Stimulated activated effector memory CD8-positive, alpha-beta T cell treated with anti-CD3 and anti-CD28 coated beads, Interleukin-12 subunit alpha, Interleukin-12 subunit beta, amount 100 ng/mL, for 72 hours (primary cell): ENCODE data around the gene MAPKBP1.

Source experiments
- ATAC-seq: fragments of 150-1000 bp; cut with Tn5 transposase; 2 replicates; pipeline ENCODE4 v1.10.0; 2021
- DNase-seq, 2 donors: peaks; one replicate each; pipeline ENCODE4 v3.0.0; 2021 to 2022; ENCODE audit warnings: low spot score in 2 of 2
- H3K27ac Mint-ChIP-seq: one replicate; pipeline ENCODE4 v1.8.0; 2022; ENCODE audit warnings: mild to moderate bottlenecking, mixed read lengths
- H3K36me3 Mint-ChIP-seq: one replicate; pipeline ENCODE4 v1.8.0; 2022; ENCODE audit warnings: mild to moderate bottlenecking, mixed read lengths
- H3K4me1 Mint-ChIP-seq: one replicate; pipeline ENCODE4 v1.8.0; 2022; ENCODE audit warnings: mixed read lengths
- H3K4me3 Mint-ChIP-seq: one replicate; pipeline ENCODE4 v1.8.0; 2022; ENCODE audit warnings: mild to moderate bottlenecking, mixed read lengths
- H3K9me3 Mint-ChIP-seq: one replicate; pipeline ENCODE4 v1.8.0; 2022; ENCODE audit warnings: mixed read lengths

MAPKBP1 gene

DNA sequence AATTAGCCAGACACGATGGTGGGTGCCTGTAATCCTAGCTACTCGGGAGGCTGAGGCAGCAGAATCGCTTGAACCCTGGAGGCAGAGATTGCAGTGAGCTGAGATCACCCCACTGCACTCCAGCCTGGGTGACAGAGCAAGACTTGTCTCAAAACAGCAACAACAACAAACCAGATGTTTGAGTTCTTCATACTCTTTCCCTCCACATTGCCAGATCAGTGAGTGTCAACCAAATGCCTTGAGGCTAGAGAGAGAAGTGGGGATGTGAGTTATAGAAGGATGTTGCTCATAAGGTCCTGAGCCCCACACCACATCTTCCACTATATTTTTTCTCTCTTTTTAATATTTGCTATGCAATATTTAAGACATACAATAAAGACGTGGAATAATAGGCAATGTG lies 19.8 kb downstream of the MAPKBP1 start:
- Mint-ChIP-seq H3K36me3 (no peaks in the 10 kb centered on the region), H3K27ac (no peak overlapping the region), H3K4me1 (peaks cover 41% of the 10 kb centered on the region), H3K9me3 (no peaks in the 10 kb centered on the region), H3K4me3 (no peak overlapping the region)
- no peak for ATAC-seq
- DNase-seq, result no peak

DNA sequence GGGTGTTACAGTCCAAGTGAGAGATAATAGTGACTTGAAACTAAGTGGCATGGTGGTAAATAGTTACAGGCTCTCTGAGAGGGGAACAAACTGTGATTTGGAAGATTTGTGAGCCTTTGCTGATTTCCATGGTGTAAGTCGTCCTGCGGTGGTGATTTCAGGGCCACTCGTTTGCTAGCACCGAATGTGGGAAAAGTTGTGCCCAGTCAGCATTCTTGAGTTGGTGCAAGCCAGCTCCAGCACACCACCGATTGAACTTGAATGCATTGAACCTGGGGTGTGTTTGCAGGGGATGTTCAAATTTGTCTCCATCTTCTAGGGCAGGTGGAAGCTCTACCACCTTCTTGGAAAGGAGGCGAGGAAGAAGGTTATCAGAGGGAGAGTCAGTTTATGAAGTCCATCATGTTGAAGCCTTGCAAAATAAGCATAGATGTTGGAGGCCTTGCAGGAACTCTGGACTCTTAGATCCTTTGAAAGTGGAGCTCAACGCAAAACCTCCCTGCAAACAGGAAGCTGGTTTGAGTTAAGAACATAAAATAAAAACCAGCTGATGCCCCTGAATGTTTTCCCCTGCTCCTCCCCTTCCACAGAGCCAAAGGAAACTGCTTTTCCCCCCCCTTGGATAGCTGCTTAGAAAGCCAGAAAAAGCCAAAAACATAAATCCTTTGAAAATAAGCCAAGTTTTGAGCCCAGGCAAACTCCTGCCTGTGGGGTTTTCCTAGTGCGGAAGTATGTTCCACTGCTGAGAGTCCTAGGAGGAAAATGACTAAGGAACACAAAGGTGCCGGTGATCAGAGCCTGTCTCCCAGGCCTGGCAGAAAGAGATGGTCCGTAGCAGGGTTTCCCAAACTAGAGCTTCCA lies 21.9 kb downstream of the MAPKBP1 start:
- ATAC-seq, result no peak
- Mint-ChIP-seq H3K9me3 (no peaks in the 10 kb centered on the region), H3K27ac (no peak overlapping the region), H3K4me1 (peaks cover 20% of the 10 kb centered on the region), H3K4me3 (no peak overlapping the region), H3K36me3 (peaks cover 11% of the 10 kb centered on the region)
- DNase-seq, result no peak

DNA sequence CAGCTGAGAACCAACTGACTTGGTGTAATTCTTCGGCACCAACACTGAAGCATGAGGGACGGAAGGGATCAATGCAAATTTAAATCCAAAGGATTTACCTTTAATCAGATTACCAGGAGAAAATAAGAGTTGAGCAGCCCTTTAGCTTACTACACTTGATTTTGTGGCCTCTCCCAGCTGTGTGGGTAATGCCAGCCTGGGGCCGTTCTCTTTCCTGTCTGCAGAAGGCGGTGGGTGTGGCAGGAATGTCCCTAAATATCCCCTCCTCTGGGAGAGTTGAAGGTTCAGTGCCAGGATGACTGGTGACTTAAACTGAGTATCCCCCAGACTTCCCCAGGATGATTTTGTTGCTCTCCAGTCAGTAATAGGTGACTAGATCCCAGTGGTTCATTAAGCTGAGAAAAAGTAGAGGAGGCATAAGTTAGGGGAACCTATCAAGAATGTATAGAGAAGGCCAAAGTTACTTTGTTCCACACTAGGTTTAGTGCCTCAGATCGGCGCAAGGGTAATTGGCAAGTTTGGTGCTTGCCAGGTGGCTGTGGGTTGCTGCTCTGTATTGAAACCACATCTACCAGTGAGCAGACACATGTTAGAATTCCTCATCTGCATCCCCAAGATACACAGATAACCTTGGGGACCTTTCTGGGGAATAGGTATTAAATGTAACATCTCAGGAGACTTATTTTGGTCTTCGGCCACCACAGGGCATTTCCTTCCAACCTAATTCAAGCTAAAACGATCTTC lies 23.1 kb downstream of the MAPKBP1 start:
- H3K4me3 Mint-ChIP-seq, result no peak overlapping the region
- H3K4me1 Mint-ChIP-seq, result peaks cover 12% of the 10 kb centered on the region
- no peak for DNase-seq
- H3K9me3 Mint-ChIP-seq, result no peaks in the 10 kb centered on the region
- ATAC-seq, result no peak
- H3K36me3 Mint-ChIP-seq, result peaks cover 14% of the 10 kb centered on the region
- H3K27ac Mint-ChIP-seq, result no peak overlapping the region

DNA sequence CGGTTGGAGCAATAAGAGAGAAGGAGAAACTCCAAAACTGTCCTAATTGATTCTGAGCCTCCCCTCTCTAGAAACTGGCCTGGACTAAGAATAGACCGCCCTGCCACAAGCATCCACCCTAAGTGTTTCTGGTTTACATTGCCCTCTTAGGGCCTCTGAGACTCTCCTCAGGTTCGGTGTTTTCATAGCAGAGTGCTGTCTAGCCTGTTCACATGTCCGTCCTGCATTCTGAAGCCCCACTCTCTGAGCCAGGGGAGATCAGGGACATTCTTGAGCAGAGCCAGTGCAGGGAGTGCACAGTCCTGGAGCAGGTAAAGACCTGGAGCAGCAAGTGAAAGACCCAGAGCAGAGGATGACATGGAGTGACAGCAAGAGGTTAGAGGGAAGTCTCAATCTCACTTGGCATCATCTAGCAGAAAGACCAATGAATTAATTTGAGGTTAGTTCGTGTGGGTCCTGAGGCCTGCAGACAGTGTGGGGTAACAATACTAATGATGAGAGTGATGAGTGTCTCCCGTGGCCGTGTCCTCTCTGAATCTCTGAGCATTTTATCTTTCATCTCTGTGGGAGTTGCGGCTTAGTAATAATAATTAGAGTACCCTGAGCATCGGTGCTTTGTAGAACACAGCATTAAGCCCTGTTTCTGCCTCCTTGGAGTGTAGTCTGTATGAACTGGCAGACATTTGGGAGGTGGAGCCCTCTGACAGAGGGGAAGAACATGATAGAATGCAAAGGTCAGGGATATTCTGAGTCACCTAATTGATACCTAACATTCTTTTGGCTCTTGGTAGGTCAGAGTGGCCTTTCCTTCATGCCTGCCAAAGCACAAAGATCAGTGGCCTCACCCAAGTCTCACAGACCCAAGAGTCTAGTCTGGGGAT lies 24.6 kb downstream of the MAPKBP1 start:
- ATAC-seq (peak; percentile 36), DNase-seq (no peak)
- Mint-ChIP-seq H3K9me3 (no peaks in the 10 kb centered on the region), H3K36me3 (peaks cover 14% of the 10 kb centered on the region), H3K4me1 (peaks cover 12% of the 10 kb centered on the region), H3K27ac (peak overlapping the region; percentile 82), H3K4me3 (no peak overlapping the region)

DNA sequence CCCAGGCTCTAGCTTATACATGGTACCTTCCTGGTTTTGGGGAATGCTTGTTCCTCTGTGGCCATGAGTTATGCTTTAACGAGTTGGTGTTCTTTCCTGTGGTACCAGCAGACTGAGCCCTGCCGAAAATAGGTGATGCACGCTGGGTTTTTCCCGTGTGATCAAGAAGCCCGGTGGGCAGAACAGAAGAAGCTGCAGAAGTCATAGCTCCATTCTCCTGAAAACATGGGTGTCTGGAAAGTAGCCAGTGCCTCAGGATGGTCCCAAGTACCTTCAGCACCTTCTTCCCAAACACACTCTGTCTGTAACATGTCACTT lies 25.2 kb downstream of the MAPKBP1 start:
- Mint-ChIP-seq H3K4me3 (no peak overlapping the region), H3K36me3 (peaks cover 14% of the 10 kb centered on the region), H3K9me3 (no peaks in the 10 kb centered on the region), H3K4me1 (peaks cover 15% of the 10 kb centered on the region), H3K27ac (peak overlapping the region; percentile 82)
- no peak for ATAC-seq
- DNase-seq, result no peak

DNA sequence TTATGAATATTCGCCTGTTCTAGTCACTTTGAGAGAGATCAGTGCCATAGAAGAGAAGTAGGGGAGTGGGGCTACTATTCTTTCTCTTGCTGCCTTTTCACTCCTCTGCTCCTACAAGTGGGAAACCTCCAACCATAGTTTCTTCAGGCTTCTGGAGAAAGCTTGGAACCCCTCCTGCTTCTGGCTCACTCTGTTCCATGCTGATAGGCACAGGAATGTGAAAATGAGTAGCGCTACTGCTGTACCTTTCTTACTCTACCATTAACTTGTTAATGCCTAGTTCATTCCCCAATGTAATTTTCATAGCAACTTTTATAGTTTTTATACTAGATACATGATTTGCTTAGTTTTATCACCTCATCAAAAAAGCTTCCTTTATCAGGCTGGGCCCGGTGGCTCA lies 26.9 kb downstream of the MAPKBP1 start:
- no peaks in the 10 kb centered on the region for H3K9me3 Mint-ChIP-seq
- no peak overlapping the region for H3K4me3 Mint-ChIP-seq
- no peak overlapping the region for H3K27ac Mint-ChIP-seq
- DNase-seq (no peak), ATAC-seq (no peak)
- H3K4me1 Mint-ChIP-seq, result peaks cover 10% of the 10 kb centered on the region
- peaks cover 14% of the 10 kb centered on the region for H3K36me3 Mint-ChIP-seq

DNA sequence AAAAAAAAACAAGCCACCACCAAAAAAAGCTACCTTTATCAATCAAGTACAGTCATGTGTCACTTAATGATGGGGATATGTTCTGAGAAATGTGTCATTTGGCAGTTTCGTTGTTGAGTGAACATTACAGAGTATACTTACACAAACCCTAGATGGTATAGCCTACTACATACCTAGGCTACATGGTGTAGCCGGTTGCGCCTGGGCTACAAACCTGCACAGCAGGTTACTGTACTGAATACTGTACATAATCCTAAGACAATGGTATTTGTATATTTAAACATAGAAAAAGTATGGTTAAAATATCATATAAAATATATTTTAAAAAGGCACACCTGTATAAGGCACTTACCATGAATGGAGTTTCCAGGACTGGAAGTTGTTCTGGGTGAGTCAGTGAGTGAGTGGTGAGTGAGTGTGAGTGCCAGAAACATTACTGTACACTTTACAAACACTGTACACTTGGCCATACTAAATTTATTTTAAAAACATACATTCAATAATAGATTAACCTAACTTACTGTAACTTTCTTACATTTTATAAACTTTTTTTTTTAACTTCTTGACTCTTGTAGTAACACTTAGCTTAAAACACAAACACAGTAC lies 27.7 kb downstream of the MAPKBP1 start:
- no peaks in the 10 kb centered on the region for H3K9me3 Mint-ChIP-seq
- ATAC-seq, result peak; percentile 29
- H3K27ac Mint-ChIP-seq, result no peak overlapping the region
- peaks cover 14% of the 10 kb centered on the region for H3K36me3 Mint-ChIP-seq
- DNase-seq, result no peak
- H3K4me1 Mint-ChIP-seq, result peaks cover 10% of the 10 kb centered on the region
- H3K4me3 Mint-ChIP-seq, result no peak overlapping the region

DNA sequence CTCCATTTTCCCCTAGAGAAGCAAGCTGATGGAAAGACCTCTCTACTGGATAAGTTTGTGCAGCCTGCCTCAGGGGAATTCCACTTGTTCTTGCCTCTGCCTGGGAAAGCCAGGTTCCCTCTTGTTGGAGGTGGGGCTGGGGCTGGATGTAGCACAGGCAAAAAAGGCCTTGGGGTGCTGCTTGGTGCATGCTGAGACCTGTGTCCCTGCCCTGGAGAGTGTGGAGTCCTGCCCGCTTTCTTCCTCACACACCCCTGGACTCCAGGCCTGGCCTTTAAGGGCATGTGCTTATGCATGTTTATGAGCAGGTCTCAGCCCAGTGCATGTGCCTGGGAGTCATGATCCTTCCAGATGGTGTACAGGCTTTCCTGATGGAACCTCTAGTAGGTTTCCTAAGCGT lies 30.1 kb downstream of the MAPKBP1 start:
- Mint-ChIP-seq H3K4me1 (peaks cover 11% of the 10 kb centered on the region), H3K36me3 (peaks cover 14% of the 10 kb centered on the region), H3K4me3 (no peak overlapping the region), H3K9me3 (no peaks in the 10 kb centered on the region), H3K27ac (peak overlapping the region; percentile 80)
- no peak for ATAC-seq
- no peak for DNase-seq

DNA sequence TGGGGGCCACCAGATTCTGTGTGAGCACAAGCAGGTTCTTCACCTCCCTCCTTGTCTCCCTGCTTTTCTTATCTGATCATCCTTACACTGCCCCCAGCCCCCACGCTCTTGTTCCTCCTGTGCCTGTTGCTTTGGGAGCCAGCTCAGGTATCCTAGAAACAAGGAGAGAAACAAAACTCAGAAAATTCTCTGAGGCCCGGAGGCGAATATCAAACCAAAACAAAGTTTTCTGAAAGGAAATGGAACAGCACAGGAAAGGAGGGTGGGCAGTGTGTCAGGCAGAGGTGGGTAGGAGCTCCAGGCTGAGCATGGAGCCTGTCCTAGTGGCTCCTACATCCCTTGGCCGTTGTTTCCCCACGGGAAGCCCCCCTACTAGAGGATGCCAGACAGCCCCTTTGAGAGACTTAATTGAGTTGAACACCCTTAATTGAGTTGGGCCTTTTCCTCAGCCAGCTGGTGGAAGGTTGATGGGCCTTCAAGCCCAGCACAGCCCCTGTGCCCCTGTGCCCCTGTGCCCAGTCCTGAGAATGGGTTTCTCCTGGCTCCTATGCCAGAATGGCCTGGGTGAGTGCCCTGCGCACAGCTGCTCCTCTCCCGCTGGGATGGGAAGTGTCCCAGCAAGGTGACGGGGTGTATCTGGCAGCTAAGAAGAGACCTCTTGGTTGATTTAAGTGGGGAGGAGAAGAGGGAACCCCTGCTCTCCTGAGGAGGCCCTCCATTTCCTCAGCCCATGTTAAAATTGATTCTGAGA lies 30.8 kb downstream of the MAPKBP1 start:
- peaks cover 14% of the 10 kb centered on the region for H3K36me3 Mint-ChIP-seq
- H3K4me3 Mint-ChIP-seq, result no peak overlapping the region
- ATAC-seq, result no peak
- peak overlapping the region; percentile 80 for H3K27ac Mint-ChIP-seq
- no peak for DNase-seq
- H3K9me3 Mint-ChIP-seq, result no peaks in the 10 kb centered on the region
- peaks cover 16% of the 10 kb centered on the region for H3K4me1 Mint-ChIP-seq

DNA sequence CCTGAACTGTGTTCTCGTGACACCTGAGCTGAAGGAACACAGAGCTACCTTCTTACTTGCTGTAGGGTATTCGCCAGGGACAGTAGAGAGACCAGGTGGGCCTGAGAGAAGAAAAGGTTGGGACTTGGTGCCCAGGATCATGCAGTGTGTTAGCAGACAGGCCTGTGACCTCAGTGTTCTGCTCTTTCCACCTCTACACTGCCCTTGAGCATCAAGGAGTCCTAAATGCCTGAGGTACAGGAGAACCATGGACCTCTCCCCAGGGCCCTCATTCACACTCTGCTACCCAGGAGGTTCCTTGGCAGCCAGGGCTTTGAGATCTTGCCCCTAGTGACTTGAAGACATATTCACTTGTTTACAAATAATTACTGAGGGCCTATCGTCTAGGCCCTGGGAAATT lies 31.4 kb downstream of the MAPKBP1 start:
- H3K4me3 Mint-ChIP-seq, result no peak overlapping the region
- peaks cover 8% of the 10 kb centered on the region for H3K36me3 Mint-ChIP-seq
- H3K27ac Mint-ChIP-seq, result peak overlapping the region; percentile 80
- ATAC-seq (no peak), DNase-seq (no peak)
- peaks cover 19% of the 10 kb centered on the region for H3K4me1 Mint-ChIP-seq
- no peaks in the 10 kb centered on the region for H3K9me3 Mint-ChIP-seq

DNA sequence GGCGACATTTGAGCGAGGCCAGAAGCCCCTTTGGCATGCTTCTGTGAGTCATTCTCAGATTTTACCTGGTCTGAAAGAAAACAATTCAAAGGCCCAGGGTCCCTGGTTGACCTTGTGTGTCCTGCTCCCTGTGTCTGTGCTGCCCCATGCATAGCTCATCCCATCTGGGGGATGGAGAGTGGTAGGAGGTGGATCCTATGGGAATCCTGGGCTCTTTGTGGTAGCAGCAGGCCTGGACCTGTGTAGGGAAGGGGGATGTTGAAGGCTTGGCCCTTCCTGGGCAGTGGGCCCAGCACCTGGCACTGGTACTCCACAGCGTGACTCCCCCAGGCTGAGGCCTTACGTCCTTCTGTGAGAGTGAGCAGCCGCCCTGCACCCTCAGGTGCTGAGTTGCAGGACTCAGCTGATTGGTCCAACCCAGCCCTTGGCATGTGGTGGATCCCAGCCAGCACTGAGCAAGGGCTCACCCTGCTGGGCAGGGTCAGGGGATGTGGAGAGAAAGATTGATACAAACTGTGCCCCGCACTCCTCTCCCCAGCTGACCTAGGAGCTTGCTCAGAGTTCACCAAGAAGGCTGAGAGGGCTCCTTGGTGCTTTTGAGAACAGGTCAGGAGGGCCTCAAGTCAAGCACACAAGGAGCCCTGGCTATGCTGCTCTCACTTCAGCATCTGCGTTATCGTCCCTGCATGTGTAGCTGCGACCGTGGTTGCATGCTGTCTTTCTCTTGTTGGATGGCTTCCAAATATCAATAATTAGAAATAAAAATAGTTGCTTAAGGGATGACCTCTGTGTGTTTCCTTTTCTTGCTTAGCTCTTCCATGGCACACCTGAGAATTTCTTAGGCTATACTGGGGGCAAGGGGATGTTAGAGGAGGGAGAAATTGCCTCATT lies 32.3 kb downstream of the MAPKBP1 start:
- Mint-ChIP-seq H3K36me3 (no peaks in the 10 kb centered on the region), H3K27ac (no peak overlapping the region), H3K4me1 (peaks cover 26% of the 10 kb centered on the region), H3K4me3 (no peak overlapping the region), H3K9me3 (no peaks in the 10 kb centered on the region)
- ATAC-seq (peak; percentile 9), DNase-seq (no peak)

DNA sequence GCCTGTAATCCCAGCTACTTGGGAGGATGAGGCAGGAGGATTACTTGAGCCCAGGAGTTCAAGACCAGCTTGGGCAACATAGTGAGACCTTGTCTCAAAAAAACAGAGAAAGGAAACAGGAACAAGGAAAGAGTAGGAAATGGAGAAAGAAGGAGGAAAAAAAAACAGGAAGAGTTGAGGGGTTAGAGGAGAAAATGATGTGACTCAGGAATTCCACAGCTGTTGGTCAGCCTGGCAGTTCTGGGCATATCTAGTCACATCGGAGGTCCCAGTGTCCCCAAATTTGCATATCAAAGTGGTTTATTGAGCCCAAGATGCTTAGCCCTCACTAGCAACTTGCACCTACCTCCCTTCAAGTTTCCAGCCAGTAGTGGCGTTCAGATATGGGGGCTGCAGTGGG lies 34.8 kb downstream of the MAPKBP1 start:
- DNase-seq, result no peak
- no peak for ATAC-seq
- no peak overlapping the region for H3K4me3 Mint-ChIP-seq
- H3K27ac Mint-ChIP-seq, result peak overlapping the region; percentile 76
- H3K36me3 Mint-ChIP-seq, result no peaks in the 10 kb centered on the region
- H3K4me1 Mint-ChIP-seq, result peaks cover 30% of the 10 kb centered on the region
- no peaks in the 10 kb centered on the region for H3K9me3 Mint-ChIP-seq

DNA sequence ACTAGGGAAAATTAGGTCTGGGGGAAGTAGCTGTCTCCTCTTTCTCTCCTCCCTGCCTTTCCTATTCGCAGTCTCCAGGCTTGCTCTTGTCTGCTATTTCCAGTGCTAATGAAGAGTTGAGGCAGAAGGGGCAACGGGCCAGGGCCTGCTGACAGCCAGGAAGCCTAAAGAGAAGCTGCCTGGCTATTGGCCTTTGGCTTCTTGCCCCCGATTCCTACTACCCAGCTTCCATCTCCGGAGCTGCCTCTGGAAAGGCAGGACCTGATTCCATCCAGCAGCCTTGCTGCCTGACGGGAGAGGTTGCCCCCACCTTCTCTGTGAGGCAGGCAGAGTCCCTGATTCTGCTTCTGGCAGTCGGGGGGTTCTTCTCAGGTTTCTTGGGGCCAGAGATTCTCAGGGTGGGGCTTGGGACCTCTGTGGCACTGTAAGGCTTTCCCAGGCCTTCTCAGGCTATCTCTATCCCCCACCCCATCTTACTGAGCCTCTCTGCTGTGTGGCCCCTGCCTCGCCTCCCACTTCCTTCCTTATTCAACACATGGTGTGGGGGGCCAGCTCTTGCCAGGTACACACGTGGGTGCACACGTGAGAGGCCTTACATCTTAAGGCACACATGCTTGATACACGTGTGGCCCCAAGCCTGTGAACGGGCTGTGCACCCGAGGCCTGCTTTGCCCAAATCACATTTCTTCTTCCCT lies 35.4 kb downstream of the MAPKBP1 start:
- H3K4me3 Mint-ChIP-seq, result no peak overlapping the region
- peak overlapping the region; percentile 76 for H3K27ac Mint-ChIP-seq
- no peak for DNase-seq
- no peaks in the 10 kb centered on the region for H3K9me3 Mint-ChIP-seq
- no peak for ATAC-seq
- no peaks in the 10 kb centered on the region for H3K36me3 Mint-ChIP-seq
- H3K4me1 Mint-ChIP-seq, result peaks cover 25% of the 10 kb centered on the region
